Gastrocnemius medialis (tissue), 4 donors: Measurements from ENCODE around the gene DXO.

Source experiments
- POLR2A ChIP-seq, 2 donors: fragments of 450-650 bp; IDR thresholded peaks; one replicate each; pipeline ENCODE4 v1.6.1; 2017; ENCODE audit warnings: antibody characterized with exemption in 2 of 2, mild to moderate bottlenecking in 2 of 2, moderate library complexity in 2 of 2
- TF ChIP-seq, protein P1 (sequence below), 5 experiments: fragments of 450-650 bp in 3 of 5; fragments of 200-600 bp in 2 of 5; sonication (generic) in 2 of 5; IDR thresholded peaks in 4 of 5; conservative IDR thresholded peaks in 1 of 5; 1 replicate in 4 of 5; 2 replicates in 1 of 5; pipeline ENCODE4 v1.5.1; 2016 to 2019; ENCODE audit warnings: antibody characterized with exemption in 5 of 5, mild to moderate bottlenecking in 3 of 5, moderate library complexity in 3 of 5

DNA sequence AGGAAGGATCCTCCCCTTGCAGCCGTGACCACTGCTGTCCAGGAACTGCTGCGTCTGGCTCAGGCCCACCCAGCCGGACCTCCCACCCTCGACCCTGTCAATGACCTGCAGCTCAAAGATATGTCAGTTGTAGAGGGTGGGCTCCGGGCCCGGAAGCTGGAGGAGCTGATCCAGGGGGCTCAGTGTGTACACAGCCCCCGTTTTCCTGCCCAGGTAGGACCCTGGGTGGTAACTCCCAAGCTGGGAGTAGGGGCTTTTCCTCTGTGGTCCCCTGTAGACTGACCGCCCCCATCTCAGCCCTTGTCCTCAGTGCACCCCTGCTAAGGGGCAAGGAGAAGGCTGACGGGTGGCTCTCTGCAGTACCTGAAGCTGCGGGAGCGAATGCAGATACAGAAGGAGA lies 3.6 kb downstream of the DXO start:
- TF ChIP-seq, protein P1, sequence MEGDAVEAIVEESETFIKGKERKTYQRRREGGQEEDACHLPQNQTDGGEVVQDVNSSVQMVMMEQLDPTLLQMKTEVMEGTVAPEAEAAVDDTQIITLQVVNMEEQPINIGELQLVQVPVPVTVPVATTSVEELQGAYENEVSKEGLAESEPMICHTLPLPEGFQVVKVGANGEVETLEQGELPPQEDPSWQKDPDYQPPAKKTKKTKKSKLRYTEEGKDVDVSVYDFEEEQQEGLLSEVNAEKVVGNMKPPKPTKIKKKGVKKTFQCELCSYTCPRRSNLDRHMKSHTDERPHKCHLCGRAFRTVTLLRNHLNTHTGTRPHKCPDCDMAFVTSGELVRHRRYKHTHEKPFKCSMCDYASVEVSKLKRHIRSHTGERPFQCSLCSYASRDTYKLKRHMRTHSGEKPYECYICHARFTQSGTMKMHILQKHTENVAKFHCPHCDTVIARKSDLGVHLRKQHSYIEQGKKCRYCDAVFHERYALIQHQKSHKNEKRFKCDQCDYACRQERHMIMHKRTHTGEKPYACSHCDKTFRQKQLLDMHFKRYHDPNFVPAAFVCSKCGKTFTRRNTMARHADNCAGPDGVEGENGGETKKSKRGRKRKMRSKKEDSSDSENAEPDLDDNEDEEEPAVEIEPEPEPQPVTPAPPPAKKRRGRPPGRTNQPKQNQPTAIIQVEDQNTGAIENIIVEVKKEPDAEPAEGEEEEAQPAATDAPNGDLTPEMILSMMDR (IDR thresholded peaks at IDR 0.05 in 4 of 5, conservative IDR thresholded peaks at IDR 0.05 in 1 of 5): no peak
- no peak for TF ChIP-seq POLR2A (IDR thresholded peaks at IDR 0.05)
